Dendritic cell treated with granulocyte-macrophage colony-stimulating factor and Interleukin-4, amounts not matched to agents 40 ng/mL and 50 ng/mL, for 4 days (primary cell): Measurements from ENCODE around the gene AGBL4.
"Not testable (repeated sequence)": the region's sequence is repeated elsewhere in the genome, so short reads cannot be mapped to it uniquely, and the experiment has no call there.

Experiments used
- H3K27ac Mint-ChIP-seq: one replicate; pipeline ENCODE4 v1.8.0; 2022; ENCODE audit warnings: mild to moderate bottlenecking, mixed read lengths
- H3K27me3 Mint-ChIP-seq: one replicate; pipeline ENCODE4 v1.8.0; 2022; ENCODE audit warnings: mild to moderate bottlenecking, mixed read lengths
- H3K36me3 Mint-ChIP-seq: one replicate; pipeline ENCODE4 v1.8.0; 2022; ENCODE audit warnings: low read depth, mixed read lengths
- H3K4me1 Mint-ChIP-seq: one replicate; pipeline ENCODE4 v1.8.0; 2022; ENCODE audit warnings: low read depth, mixed read lengths
- H3K4me3 Mint-ChIP-seq: one replicate; pipeline ENCODE4 v1.8.0; 2022; ENCODE audit warnings: mild to moderate bottlenecking, moderate library complexity, mixed read lengths
- H3K9me3 Mint-ChIP-seq: one replicate; pipeline ENCODE4 v1.8.0; 2022; ENCODE audit warnings: mixed read lengths
- intact Hi-C: fragments of 100-400 bp; cut with micrococcal nuclease; formaldehyde crosslinking; loops from one replicate; pipeline ENCODE4 v1.15.0; 2022

The AGBL4 gene

DNA sequence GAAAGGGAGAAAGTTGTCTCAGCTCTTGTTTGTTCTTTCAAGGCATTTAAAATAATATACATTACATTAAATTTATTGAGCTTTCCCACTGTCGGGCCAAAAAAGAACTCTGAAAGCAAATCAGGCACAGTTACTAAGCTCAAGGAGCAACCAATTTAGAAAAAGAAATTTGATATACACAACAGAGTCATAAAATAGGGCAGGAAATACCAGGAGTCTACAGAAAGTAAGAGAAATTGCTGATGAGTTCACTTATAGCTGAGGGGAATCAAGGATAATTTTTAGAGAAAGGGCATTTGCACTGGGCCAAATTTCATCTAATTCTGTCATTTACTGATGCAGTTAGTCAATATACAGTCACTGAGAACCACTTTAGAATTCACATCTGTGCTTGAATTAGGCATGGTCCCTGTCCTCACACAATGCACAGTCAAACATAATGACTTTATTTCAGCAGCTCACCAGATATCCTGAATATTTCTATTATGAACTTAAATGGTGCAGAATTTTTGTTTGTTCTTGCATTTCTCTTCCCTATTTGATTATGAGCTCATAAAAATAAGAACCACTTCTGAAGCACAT lies 997.4 kb downstream of the AGBL4 start:
- Mint-ChIP-seq H3K27ac (no peak overlapping the region), H3K9me3 (peaks cover 14% of the 10 kb centered on the region), H3K27me3 (no peaks in the 10 kb centered on the region), H3K4me3 (no peak overlapping the region), H3K4me1 (no peaks in the 10 kb centered on the region), H3K36me3 (no peaks in the 10 kb centered on the region)
- intact Hi-C loops: no loop called here

DNA sequence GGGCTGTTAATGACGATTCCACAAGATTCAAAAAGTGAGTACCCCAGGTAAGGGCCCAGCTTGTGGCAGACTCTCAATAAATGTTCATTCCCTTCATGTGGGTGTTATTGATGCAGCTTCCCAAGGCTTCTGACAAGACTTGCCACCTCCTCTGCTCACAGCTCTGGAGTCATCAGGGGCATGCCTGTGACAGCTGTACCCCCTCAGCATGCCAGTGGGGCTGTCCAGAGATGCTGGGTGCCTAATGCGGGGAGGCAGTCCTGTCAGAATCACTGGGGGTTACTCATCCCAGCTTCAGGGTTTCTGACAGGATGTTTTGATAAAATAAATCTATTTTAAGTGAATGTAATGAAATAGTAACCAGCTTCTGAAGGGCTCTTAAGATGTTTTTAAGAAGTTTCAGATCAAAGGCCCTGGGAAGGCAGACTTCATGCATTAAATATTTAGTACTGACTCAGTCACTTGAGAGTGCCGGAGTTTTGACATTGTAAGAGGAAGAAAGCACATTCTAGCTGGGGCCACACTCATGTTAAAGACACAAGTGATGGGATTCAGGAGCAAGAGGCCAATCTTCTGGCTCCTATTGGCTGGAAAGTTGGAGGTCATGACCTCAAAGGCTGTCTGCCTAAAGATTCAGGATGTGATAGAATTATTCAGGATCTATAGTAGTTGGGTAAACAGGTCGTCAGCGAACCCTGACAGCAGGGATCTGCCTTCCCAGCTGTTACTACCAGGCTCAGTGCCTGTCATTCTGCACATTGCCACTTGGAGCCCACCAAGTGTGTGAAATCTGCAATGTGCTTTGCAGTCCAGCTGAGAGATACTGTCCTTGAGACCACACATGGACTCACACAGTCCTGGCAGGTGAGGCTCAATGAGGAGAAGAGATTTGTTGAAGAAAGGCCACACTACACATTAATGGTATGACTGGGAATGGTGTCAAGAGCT lies 1007.5 kb downstream of the AGBL4 start:
- no peaks in the 10 kb centered on the region for H3K4me1 Mint-ChIP-seq
- H3K36me3 Mint-ChIP-seq: no peaks in the 10 kb centered on the region
- intact Hi-C loops: no loop called here
- H3K4me3 Mint-ChIP-seq: no peak overlapping the region
- H3K27ac Mint-ChIP-seq: no peak overlapping the region
- no peaks in the 10 kb centered on the region for H3K27me3 Mint-ChIP-seq
- no peaks in the 10 kb centered on the region for H3K9me3 Mint-ChIP-seq

DNA sequence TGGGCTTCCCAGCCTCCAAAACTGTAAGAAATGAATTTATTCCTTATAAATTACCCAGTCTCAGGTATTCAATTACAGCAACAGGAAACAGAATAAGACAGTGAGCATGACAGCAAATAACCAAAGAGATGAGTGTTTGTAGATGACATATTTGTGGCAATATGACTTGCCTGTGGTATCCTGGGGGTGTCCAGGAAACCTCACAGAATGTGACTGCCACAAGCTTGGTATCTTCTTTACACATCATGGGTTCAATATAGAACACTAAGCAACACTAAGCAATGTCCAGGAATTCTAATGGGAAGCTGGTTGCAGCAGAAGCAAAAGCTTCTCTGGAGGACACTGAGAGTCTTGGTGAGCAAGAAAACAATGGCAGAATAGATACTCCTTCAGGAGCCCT lies 1010.7 kb downstream of the AGBL4 start:
- intact Hi-C loops: no loop called here
- no peaks in the 10 kb centered on the region for H3K27me3 Mint-ChIP-seq
- no peaks in the 10 kb centered on the region for H3K36me3 Mint-ChIP-seq
- H3K4me3 Mint-ChIP-seq: no peak overlapping the region
- no peaks in the 10 kb centered on the region for H3K4me1 Mint-ChIP-seq
- H3K27ac Mint-ChIP-seq: no peak overlapping the region
- H3K9me3 Mint-ChIP-seq: no peaks in the 10 kb centered on the region

DNA sequence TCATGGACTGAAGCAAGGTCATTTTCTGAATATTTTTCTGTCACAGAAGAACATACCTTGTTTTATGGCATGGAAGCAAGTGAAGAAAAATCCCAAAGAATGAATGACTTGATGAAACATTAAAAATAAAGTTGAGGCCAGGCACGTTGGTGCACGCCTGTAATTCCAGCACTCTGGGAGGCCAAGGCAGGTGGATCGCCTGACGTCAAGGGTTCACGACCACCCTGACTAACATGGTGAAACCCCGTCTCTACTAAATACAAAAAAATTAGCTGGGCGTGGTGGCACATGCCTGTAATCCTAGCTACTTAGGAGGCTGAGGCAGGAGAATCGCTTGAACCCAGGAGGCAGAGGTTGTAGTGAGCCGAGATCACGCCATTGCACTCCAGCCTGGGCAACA lies 1020.8 kb downstream of the AGBL4 start:
- H3K27me3 Mint-ChIP-seq, intact Hi-C loops, H3K27ac Mint-ChIP-seq, H3K4me3 Mint-ChIP-seq, H3K36me3 Mint-ChIP-seq, H3K4me1 Mint-ChIP-seq: not testable (repeated sequence)
- peaks cover 25% of the 10 kb centered on the region for H3K9me3 Mint-ChIP-seq

DNA sequence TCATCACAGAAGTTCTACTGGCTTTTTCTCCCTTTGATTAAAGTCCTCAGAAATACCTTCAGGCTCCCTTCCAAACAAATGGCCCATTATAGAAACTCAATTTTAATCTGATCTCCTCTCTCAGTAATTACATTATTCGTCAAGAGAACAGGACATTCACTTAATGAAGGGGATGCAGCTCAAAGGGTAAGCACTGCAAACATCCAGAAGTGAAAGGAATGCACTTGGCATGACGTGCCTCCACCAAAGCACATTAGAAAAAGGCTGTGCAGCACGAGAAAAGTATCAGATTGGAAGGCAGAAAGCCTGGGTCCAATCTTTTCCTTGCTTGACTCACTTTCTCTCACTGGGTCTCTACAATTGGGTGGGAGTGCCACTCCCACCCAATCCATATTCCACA lies 1024.4 kb downstream of the AGBL4 start:
- Mint-ChIP-seq H3K36me3 (no peaks in the 10 kb centered on the region), H3K27me3 (no peaks in the 10 kb centered on the region), H3K4me1 (no peaks in the 10 kb centered on the region)

DNA sequence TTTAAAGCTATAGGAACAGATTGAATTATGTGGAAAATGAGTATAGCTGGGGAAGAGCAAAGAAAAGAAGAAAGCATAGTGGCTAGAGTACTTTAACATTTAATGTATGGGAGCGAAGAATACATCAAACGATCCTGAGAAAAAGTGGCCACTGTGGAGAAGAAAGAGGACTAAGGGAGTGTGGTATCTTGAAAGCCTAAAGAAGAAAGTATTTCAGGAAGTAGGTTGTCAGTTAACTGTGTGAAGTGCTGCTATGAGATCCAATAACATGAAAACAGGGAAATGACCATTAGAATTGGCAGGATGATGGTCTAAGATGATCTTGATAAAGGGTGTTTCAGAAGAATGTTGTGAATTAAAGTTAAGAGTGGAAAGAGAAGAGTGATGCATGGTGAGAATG lies 1027.4 kb downstream of the AGBL4 start:
- no peaks in the 10 kb centered on the region for H3K4me1 Mint-ChIP-seq
- no peaks in the 10 kb centered on the region for H3K27me3 Mint-ChIP-seq
- no peak overlapping the region for H3K27ac Mint-ChIP-seq
- intact Hi-C loops: no loop called here
- no peaks in the 10 kb centered on the region for H3K9me3 Mint-ChIP-seq
- no peaks in the 10 kb centered on the region for H3K36me3 Mint-ChIP-seq
- H3K4me3 Mint-ChIP-seq: no peak overlapping the region

More for the DNA sequence above, 1024.4 kb downstream of the AGBL4 start:
- H3K9me3 Mint-ChIP-seq: peaks cover 10% of the 10 kb centered on the region
- intact Hi-C loops: no loop called here
- no peak overlapping the region for H3K4me3 Mint-ChIP-seq
- no peak overlapping the region for H3K27ac Mint-ChIP-seq

DNA sequence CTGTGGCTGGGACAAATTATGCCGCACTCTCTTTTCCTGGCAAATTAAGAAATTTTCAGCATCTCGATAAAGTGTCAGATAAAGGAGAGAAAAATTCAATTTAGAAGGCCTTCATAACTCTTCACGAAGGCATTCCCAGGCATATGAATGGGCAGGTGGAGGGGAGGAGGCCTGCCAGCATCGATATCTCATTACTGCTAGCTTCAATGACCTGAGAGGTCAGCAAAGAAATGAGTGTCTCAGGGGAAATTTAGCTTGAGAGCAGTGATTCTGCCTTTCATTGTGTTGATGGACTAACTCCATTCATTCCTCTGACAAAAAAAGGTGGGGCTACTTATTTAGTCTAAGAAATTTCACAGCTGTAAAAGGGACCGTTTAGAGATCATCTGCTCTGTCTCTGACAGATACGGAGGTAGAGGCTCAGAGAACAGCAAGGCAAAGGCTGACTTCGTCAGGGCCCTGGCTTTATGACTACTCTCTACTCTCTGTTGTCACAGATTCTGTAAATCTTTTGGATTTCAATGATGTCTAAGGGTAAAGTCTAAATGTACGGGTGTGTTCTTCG lies 1035.0 kb downstream of the AGBL4 start:
- intact Hi-C loops: no loop called here
- Mint-ChIP-seq H3K36me3 (no peaks in the 10 kb centered on the region), H3K27ac (no peak overlapping the region), H3K4me1 (no peaks in the 10 kb centered on the region), H3K4me3 (no peak overlapping the region), H3K9me3 (no peaks in the 10 kb centered on the region), H3K27me3 (no peaks in the 10 kb centered on the region)

DNA sequence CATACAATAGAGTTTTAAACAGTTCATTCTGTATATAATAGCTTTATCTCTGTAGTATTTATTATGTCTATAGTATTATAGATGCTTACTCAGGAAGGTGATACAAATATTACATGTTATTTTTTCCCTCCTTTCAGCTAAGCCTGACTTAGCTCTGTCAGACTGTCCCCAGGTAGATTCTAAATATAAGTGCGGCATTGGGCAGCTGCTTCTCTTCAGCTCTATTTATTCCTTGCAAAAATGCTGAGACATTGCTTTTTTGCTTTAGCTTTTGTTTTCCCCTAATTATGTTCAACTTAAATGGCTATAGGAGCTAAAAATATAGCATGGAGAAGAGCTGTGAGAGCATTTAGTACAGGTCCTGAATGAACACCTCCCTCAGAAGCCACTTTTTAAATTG lies 1043.8 kb downstream of the AGBL4 start:
- Mint-ChIP-seq H3K36me3 (no peaks in the 10 kb centered on the region), H3K9me3 (peaks cover 7% of the 10 kb centered on the region)

DNA sequence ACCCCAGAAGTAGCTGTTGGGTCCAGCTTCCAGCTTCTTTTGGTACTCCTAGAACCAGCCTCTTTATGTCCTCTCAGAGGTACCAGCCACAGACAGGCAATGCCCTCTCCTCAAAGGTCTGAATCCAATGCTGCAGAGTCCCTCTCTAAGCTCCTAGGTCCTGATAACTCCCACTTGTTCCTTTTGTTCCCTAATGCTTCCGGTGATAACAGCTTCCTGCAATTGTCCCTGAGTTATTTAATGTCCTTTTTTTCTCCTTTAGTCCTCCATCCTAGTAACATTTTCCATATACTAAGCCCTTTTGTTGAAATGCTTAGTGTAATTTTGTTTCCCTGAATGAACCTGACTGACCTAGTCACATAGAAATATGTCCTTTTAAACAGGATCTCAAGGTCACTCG lies 1045.3 kb downstream of the AGBL4 start:
- peaks cover 7% of the 10 kb centered on the region for H3K9me3 Mint-ChIP-seq

More for the DNA sequence above, 1043.8 kb downstream of the AGBL4 start:
- H3K4me3 Mint-ChIP-seq: no peak overlapping the region
- peaks cover 1% of the 10 kb centered on the region for H3K27me3 Mint-ChIP-seq
- H3K4me1 Mint-ChIP-seq: no peaks in the 10 kb centered on the region
- intact Hi-C loops: no loop called here
- H3K27ac Mint-ChIP-seq: no peak overlapping the region

DNA sequence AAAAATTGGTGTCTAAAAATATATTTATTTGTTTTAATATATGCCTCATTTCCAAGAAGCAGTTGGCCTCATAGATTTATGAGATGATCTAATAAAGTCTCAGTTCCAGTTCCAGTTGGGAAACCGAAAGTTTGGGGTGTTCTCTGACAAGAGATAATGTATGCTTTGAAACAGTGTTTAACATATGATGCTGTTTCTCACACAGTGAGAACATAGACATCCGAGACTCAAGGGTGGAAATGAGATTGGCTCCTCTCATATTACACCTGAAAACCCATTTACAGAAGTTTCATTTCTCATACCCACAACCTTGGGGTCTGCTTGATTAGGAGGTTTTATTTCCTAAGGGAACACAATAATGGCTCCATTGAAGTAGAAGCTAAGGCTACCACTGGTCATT lies 1046.5 kb downstream of the AGBL4 start:
- H3K9me3 Mint-ChIP-seq: peaks cover 7% of the 10 kb centered on the region
- no peak overlapping the region for H3K27ac Mint-ChIP-seq
- no peak overlapping the region for H3K4me3 Mint-ChIP-seq
- peaks cover 1% of the 10 kb centered on the region for H3K27me3 Mint-ChIP-seq
- intact Hi-C loops: no loop called here
- no peaks in the 10 kb centered on the region for H3K36me3 Mint-ChIP-seq
- no peaks in the 10 kb centered on the region for H3K4me1 Mint-ChIP-seq

More for the DNA sequence above, 1045.3 kb downstream of the AGBL4 start:
- peaks cover 1% of the 10 kb centered on the region for H3K27me3 Mint-ChIP-seq
- H3K27ac Mint-ChIP-seq: no peak overlapping the region
- H3K36me3 Mint-ChIP-seq: no peaks in the 10 kb centered on the region
- intact Hi-C loops: no loop called here
- H3K4me3 Mint-ChIP-seq: no peak overlapping the region
- no peaks in the 10 kb centered on the region for H3K4me1 Mint-ChIP-seq

DNA sequence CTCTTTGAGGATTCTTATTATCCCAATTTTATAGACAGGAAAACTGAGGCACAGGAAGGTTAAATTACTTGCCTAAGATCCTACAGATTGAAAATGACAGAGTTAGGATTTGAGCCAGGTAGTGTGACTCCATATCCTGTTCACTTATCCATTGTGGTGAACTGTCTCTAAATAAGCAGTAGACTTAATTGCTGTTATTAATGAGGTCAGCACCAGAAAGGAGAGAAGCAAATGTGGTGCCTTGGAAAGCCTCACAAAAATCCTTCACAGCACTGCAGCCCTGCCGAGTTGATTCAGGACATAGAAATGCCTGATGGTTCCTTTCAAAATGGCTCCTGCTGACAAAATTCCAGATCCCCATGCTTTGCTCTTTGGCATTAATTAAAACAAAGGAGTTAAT lies 1053.8 kb downstream of the AGBL4 start:
- Mint-ChIP-seq H3K27me3 (peaks cover 5% of the 10 kb centered on the region), H3K27ac (no peak overlapping the region), H3K4me1 (no peaks in the 10 kb centered on the region), H3K9me3 (no peaks in the 10 kb centered on the region), H3K4me3 (no peak overlapping the region), H3K36me3 (no peaks in the 10 kb centered on the region)
- intact Hi-C loops: no loop called here

DNA sequence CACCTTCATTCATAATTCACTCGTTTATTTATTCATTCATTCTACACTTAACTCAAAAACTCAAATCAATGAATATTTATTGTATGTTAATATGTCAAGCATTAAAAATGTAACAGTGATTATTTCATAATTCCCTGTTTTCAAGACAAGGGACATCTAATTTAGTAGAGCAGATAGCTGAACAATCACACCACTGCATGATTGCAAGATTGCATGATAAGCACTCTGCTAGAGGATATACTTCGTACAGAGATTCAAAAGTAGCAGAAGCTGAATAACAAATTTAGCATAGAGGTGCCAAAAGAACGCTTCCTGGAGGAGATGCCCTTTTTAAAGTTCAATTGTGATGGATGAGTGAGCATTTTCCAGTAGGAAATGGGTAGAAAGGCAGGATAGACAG lies 1056.4 kb downstream of the AGBL4 start:
- Mint-ChIP-seq H3K4me1 (no peaks in the 10 kb centered on the region), H3K36me3 (no peaks in the 10 kb centered on the region), H3K9me3 (no peaks in the 10 kb centered on the region), H3K27me3 (peaks cover 5% of the 10 kb centered on the region), H3K4me3 (no peak overlapping the region), H3K27ac (no peak overlapping the region)
- intact Hi-C loops: no loop called here

DNA sequence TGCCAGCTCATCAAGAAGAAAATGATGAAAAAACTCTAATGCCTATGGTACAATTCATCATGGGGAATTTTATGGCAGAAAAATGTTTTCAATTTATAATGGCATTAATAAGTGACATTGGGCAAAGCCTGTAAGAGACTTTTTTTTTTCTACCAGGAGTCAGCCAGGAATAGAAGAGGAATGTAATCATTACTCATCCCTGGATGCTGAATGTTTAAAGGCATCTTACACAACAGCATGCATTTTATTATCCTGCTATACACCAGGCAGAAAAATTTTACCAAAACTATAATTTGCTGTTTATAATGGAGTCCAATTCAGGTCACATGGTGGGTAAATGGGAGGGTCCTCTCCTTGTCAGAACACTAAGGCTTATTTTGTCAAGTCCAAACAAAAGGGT lies 1057.2 kb downstream of the AGBL4 start:
- Mint-ChIP-seq H3K4me1 (no peaks in the 10 kb centered on the region), H3K4me3 (no peak overlapping the region), H3K36me3 (no peaks in the 10 kb centered on the region), H3K9me3 (no peaks in the 10 kb centered on the region), H3K27ac (no peak overlapping the region), H3K27me3 (peaks cover 5% of the 10 kb centered on the region)
- intact Hi-C loops: no loop called here

DNA sequence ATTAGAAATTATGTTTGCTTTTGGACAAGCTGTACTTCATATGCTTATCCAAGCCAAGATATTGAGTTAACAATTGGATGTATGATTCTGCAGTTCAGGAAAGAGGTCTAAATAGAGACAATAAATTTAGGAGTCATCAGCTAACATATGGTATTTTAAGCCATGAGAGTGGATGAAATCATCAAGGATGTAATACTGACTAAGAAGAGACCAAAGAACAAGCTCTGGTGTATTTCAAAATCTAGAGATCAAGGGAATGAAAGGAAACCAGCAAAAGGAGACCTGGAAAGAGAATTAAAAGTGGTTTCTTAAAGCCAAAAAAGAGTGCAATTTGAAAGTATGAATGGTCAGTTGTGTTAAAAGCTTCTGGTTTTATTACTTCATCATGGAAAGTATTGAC lies 1063.4 kb downstream of the AGBL4 start:
- Mint-ChIP-seq H3K9me3 (no peaks in the 10 kb centered on the region), H3K4me1 (no peaks in the 10 kb centered on the region), H3K36me3 (no peaks in the 10 kb centered on the region), H3K27me3 (peaks cover 1% of the 10 kb centered on the region), H3K27ac (no peak overlapping the region), H3K4me3 (no peak overlapping the region)
- intact Hi-C loops: no loop called here
